ENCODE results near the gene PCDH18.

GRCh38 chr4:137495578-137495977 lies 36.7 kb downstream of the PCDH18 start:
- no peak for TF ChIP-seq ZFP37 (CRISPR knock-in tag; IDR thresholded peaks at IDR 0.05; ENCODE audit: borderline replicate concordance)
- TF ChIP-seq RAD21 (CRISPR knock-in tag; IDR thresholded peaks at IDR 0.05), result no peak
- no peak for TF ChIP-seq FOXP4 (CRISPR knock-in tag; IDR thresholded peaks at IDR 0.05)
- TF ChIP-seq CTCF (CRISPR knock-in tag; IDR thresholded peaks at IDR 0.05), result no peak
- no peak for TF ChIP-seq TAF1 (CRISPR knock-in tag; IDR thresholded peaks at IDR 0.05)
- no peak for TF ChIP-seq PRDM10 (CRISPR knock-in tag; IDR thresholded peaks at IDR 0.05; ENCODE audit: low read depth)
- no peak for TF ChIP-seq EZH2 (conservative IDR thresholded peaks at IDR 0.05; ENCODE audit: low read depth, low read length)
